NT2/D1 (cell line): Measurements from ENCODE around the gene INSM2.

Experiments used
- YY1 ChIP-seq: IDR thresholded peaks from 2 replicates; pipeline ENCODE4 v1.6.1; 2011; ENCODE audit not compliant: insufficient read length, insufficient read depth
- ZNF274 ChIP-seq: IDR thresholded peaks from 2 replicates; pipeline ENCODE4 v1.6.1; 2011; ENCODE audit warnings: mild to moderate bottlenecking, low read depth, low read length

- TF ChIP-seq YY1, result no peak
- no peak for TF ChIP-seq ZNF274
These were observed 27.5 kb upstream of the INSM2 start for GRCh38 chr14:35506461-35506860.
